Measurements from ENCODE around the gene TKFC.

Gene TKFC

DNA sequence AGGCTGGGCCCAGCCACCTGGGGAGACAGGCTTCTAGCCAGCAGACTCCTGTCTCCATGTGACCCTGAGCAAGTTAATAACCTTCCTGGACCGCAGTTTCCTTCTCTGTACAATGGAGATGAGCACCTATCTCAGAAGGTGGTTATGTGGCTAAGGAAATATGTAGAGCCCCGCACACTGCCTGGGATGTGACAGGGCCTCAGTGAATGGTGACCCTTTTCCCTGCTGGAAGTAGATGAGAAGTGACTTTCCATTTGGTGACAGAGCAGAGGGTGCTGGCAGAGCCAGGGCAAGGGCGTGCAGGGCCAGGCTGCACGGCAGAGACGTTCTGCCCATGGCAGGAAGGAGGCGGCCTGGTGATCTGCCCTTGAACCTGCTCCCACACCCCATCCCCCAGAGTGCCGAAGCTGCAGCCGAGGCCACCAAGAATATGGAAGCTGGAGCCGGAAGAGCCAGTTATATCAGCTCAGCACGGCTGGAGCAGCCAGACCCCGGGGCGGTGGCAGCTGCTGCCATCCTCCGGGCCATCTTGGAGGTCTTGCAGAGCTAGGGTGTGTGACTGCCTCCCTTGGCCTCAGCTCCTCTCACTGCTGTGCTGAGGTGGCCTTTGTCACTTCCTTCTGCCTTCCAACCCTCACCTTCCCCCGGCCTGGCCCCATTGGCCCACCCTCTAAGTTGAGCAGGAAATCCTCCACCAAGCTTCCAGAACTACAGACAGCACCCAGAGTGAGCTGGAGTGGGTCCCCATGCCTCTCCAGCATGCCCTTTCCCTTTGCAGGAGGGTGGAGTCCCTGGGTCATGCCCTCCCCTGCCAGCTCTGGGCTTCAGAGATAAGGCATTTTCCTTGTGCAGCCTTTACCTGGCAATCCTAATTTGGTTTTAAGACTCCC, 13.2 kb downstream of the TKFC start:
- DNase-seq, result no peak

DNA sequence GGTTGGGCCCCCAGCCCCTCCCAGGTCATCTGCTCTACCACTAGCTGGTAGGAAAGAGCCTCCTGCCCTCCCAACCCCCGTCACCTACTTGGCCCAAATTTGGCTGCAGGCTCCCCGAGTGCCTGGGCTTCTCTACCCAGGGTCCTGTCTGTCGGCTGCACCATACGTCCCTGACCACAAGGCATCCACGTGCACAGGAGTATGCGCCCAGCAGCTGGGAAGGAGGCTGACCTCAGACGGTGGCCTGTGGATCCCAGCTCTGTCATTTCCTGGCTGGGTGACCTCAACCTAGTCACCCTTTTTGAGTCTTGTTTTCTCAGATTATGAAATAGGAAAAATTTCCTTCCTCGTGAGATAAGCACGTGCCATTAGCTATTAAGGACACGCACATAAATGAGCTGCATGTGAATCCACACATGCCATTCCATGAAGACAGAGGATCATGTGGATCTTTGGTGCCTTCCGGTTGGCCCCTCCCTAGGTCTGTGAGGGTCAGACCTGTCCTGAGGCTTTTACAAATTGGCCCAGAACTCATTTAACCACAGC, 15.0 kb downstream of the TKFC start:
- peak; percentile 81 for DNase-seq

DNA sequence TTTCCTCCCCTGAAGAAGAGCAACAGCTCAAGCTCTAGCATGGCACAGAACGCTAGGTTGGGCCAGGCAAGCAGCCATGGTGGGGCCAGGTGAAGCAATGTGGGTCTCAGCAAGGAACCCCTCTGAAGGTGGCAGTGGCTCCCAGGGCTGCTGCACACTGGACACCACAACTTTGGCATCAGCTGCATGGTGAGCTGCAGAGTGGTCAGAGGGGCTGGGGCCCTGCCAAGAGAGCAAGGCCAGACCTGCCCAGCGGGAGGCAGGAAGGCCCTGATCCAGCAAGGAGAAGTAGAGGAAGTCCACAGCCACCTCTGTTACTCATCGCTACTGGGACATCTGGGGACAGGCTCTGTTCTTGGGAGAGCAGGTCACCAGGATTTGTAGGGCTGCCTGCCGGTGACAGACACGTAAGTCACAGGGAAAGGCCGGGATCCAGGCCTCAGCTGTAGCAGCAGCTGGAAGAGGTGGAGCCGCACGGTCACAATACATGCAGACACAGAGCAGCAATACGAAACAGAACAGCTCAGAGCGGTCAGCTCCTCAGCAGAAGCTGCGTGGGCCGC, 16.2 kb downstream of the TKFC start:
- DNase-seq, result no peak

- DNase-seq, result no peak
Measured at GRCh38 chr11:61349916-61350315, 16.9 kb downstream of the TKFC start.

DNA sequence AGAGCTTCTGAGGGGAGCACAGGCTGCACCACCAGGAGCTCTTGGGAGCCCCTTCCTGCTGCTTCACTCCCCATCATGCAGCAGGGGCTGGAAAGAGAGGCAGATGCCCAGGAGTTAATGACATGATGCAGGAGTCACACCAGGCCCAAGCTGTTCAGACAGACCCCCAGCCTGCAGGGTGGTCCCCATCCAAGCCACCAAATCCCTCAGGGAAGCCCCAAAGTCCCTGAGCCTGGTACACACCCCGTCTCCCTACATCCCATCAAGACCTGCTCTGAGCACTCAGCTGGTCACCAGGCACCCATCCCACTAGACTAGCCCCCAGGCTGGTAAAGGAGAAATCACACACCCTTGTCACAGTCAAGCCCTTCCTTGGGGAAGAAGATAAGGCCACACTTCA, 17.3 kb downstream of the TKFC start:
- no peak for DNase-seq

GRCh38 chr11:61350803-61351202, 17.8 kb downstream of the TKFC start:
- DNase-seq, result no peak

- DNase-seq, result no peak
Measured at GRCh38 chr11:61352038-61352437, 19.0 kb downstream of the TKFC start.

- no peak for DNase-seq
Measured at GRCh38 chr11:61353131-61354067, 20.4 kb downstream of the TKFC start.

DNA sequence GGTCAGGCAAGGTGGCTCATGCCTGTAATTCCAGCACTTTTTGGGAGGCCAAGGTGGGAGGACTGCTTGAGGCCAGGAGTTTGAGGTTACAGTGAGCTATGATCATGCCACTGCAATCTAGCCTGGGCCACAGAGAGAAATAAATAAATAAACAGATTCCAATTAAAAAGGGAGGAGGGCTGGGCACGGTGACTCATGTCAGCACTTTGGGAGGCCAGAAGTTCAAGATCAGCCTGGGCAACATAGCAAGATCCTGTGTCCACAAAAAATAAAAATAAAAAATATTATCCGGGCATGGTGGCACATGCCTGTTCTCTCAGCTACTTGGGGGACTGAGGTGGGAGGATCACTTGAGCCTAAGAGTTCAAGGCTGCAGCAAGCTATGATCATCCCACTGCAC, 21.2 kb downstream of the TKFC start:
- DNase-seq, result no peak

DNA sequence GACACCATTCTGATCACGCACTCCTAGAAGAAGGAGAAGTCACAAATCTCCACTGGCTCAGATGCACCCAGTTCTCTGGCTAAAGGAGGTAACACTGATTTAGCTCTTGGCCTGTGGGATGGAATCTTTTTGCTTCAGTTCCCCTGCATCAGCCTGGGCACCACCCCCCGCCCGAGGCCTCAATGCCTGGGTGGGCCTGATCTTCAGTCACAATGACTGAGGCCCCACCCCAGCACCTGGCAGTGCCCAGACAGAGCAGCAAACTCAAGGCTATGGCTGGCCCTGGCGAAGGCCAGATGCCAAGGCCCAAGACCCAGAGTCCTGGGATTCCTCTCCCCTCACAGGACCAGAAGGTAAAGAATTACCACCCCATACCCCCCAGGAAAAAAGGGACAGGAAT, 23.7 kb downstream of the TKFC start:
- DNase-seq, result peak; percentile 39

- DNase-seq, result peak; percentile 79
Measured at GRCh38 chr11:61357233-61357893, 24.3 kb downstream of the TKFC start.

- DNase-seq, result no peak
Measured at GRCh38 chr11:61357894-61358239, 24.8 kb downstream of the TKFC start.

DNA sequence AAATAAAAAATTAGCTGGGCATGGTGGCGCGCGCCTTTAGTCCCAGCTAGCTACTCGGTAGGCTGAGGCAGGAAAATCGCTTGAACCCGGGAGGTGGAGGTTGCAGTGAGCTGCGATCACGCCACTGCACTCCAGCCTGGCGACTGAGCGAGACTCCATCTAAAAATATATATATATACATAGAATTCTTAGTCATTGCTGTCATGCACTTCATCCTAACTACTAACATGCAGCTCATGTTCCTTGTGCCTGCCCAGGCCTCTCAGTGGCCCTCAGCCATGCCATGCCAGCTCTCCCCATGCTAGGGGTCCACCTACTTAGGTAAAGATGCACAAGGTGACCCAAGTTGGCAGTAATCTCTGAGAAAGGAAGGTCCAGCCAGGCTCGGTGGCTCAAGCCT, 25.5 kb downstream of the TKFC start:
- no peak for DNase-seq

GRCh38 chr11:61359516-61359915, 26.5 kb downstream of the TKFC start:
- DNase-seq, result no peak

- DNase-seq, result no peak
Measured at GRCh38 chr11:61361237-61361740, 28.3 kb downstream of the TKFC start.

DNA sequence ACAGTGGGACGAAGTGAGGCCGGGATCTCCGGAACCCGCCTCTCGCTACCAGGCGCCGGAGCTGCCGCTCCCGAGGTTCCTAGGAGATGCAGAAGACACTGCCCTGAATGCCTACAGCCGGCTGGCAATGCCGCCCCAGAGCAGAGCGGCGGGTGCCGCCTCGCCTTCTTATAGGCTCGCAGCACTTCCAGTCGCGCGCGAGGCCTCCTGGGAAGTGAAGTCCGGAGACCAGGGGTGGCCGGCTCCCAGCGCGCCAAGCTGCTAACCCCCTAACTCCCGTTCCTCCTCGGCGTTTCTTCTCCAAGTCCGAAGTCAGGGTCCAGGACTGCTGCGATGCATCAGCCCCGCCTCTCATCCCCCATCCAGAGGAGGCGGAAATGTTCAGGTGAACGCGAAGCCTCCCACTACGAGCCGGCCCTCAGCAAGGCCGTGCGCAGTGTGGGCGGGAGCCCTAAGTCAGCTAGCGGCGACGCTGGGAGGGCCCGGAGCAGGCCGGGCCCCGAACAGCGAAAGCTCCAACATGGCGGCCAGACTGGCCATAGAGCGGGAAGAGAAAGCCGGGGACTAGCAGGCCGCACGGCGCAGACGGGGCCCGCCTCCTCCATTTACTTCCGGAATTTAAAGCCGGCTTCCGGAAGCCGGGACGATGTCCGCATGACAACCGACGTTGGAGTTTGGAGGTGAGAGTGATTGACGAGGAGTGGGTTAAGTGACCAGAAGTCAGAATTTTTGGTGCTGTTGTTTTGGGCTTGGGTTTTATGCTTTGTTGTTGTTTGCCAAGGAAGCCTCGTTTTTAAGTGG, 28.9 kb downstream of the TKFC start, which contains the start of the genes CYB561A3 and TMEM138:
CYB561A3 (minus strand) TSS at position 142 of the 801 bp plus-strand sequence. CDS start 5,169 bp downstream, outside the sequence.
TMEM138 (plus strand) TSS at position 634 of the 801 bp plus-strand sequence. CDS start 2,017 bp downstream, outside the sequence.
- DNase-seq, result peak; percentile 90

DNA sequence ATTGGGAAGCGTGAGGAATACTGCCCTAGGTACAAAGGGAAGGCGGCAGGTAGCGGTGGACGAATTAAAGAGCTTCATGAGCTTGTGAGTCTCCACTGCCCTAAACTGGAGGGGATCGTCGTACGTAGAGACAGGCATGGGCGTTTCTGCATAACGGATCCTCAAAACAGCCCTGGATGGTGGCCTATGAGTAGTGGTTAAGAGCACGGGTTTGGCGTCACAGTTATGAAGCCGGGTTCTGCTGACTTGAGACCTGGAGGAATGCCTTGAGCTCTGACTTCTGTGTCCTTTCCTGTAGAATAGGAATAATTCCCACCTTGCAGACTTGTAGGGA, 29.5 kb downstream of the TKFC start:
- peak; percentile 39 for DNase-seq

DNA sequence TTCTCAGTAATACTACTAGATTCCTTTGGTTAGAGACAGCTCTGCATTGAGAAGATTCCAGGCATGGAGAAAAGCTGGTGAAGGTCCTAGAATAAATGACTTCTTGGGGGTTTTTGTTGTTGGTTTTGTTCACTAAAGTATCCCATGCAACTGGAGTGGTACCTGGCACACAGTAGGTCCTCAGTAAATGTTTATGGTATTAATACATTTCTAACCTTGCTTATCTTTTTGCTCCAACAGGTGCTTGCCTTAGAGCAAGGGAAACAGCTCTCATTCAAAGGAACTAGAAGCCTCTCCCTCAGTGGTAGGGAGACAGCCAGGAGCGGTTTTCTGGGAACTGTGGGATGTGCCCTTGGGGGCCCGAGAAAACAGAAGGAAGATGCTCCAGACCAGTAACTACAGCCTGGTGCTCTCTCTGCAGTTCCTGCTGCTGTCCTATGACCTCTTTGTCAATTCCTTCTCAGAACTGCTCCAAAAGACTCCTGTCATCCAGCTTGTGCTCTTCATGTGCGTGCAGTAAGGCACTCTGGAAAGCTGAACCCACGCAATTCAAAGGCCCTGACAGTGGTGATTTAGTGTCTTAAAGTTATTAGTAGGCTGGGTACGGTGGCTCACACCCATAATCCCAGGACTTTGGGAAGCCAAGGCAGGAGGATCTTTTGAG, 31.1 kb downstream of the TKFC start:
- DNase-seq, result no peak

DNA sequence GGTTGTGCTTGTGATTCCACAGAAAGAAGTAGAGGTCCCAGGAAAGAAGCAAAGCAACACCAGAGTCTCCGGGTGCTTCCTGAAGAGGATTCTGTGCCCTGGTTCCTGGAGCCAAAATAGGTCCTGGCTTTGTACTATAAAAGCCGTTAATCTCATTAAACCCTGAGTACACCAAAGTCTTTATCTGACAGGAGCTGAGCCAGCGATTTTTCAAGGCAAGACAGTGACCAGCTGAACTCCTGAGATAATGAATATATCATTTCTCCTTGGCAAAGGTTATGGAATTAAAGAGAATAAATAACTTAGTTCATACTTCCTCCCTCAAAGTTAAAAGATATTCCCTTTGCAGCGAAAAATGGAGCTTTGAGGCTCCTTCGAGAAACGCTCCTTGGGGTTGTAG, 34.4 kb downstream of the TKFC start:
- DNase-seq, result no peak

- no peak for DNase-seq
Measured at GRCh38 chr11:61368646-61369045, 35.6 kb downstream of the TKFC start.
